DND-41 (cell line): ENCODE measurements around the gene CHD6.

Source experiments
- ATAC-seq: fragments of 200-7000 bp; cut with Tn5 transposase; 3 replicates; pipeline ENCODE4 v1.9.1; 2021; ENCODE audit warnings: low read depth; ENCODE audit not compliant: insufficient read depth
- DNase-seq: peaks from one replicate; pipeline ENCODE4 v3.0.0-alpha.2; 2020
- H2AFZ ChIP-seq: 2 replicates; pipeline ENCODE4 v1.6.0; 2012; ENCODE audit warnings: low read depth, low read length
- H3K27ac ChIP-seq: 2 replicates; pipeline ENCODE4 v1.5.1; 2012; ENCODE audit warnings: low read length, inconsistent platforms
- H3K27me3 ChIP-seq: fragments of 200-600 bp; sonication (generic); 2 replicates; pipeline ENCODE4 v1.6.0; 2012; ENCODE audit warnings: low read length, mild to moderate bottlenecking, inconsistent platforms; ENCODE audit not compliant: insufficient read depth, poor library complexity
- H3K36me3 ChIP-seq: 2 replicates; pipeline ENCODE4 v1.5.1; 2012; ENCODE audit warnings: low read length, inconsistent platforms; ENCODE audit not compliant: insufficient read depth
- H3K4me1 ChIP-seq: 2 replicates; pipeline ENCODE4 v1.5.1; 2012; ENCODE audit warnings: mild to moderate bottlenecking, low read length; ENCODE audit not compliant: insufficient read depth
- H3K4me2 ChIP-seq: 2 replicates; pipeline ENCODE4 v1.6.0; 2012; ENCODE audit warnings: mild to moderate bottlenecking, moderate library complexity, low read length, inconsistent platforms; ENCODE audit not compliant: insufficient read depth
- H3K4me3 ChIP-seq, 2 experiments: fragments of 200-600 bp in 1 of 2; shearing (Covaris generic) in 1 of 2; 2 replicates each; pipeline ENCODE4 v1.5.1; 2012 to 2016; ENCODE audit warnings: inconsistent platforms in 2 of 2, low read length in 2 of 2, mild to moderate bottlenecking in 2 of 2, low read depth in 1 of 2, moderate library complexity in 1 of 2
- H3K79me2 ChIP-seq: 2 replicates; pipeline ENCODE4 v1.6.0; 2012; ENCODE audit warnings: low read length, inconsistent platforms; ENCODE audit not compliant: insufficient read depth
- H3K9ac ChIP-seq: 2 replicates; pipeline ENCODE4 v1.6.0; 2012; ENCODE audit warnings: low read depth, mild to moderate bottlenecking, inconsistent platforms, low read length, moderate library complexity
- H3K9me3 ChIP-seq: 2 replicates; pipeline ENCODE4 v1.5.1; 2012; ENCODE audit warnings: low read length, moderate library complexity, mild to moderate bottlenecking, inconsistent platforms; ENCODE audit not compliant: insufficient read depth, severe bottlenecking
- H4K20me1 ChIP-seq: 2 replicates; pipeline ENCODE4 v1.6.0; 2012; ENCODE audit warnings: low read length; ENCODE audit not compliant: insufficient read depth
- EZH2 ChIP-seq: IDR thresholded peaks from 3 replicates; pipeline ENCODE4 v1.6.1; 2012; ENCODE audit warnings: borderline replicate concordance, low read depth, mild to moderate bottlenecking, moderate library complexity, low read length, inconsistent platforms; ENCODE audit not compliant: severe bottlenecking
- TF ChIP-seq, protein P1 (sequence below): IDR thresholded peaks from 2 replicates; pipeline ENCODE4 v1.5.1; 2012; ENCODE audit warnings: borderline replicate concordance, low read length, moderate library complexity, mild to moderate bottlenecking; ENCODE audit not compliant: poor library complexity, severe bottlenecking; ENCODE audit errors: extremely low read depth

The CHD6 gene

GRCh38 chr20:41621421-41621820 is 3.2 kb upstream of the CHD6 start:
- H3K36me3 ChIP-seq = no peaks in the 10 kb centered on the region
- ATAC-seq = no peak
- H4K20me1 ChIP-seq = peaks cover 8% of the 10 kb centered on the region; the same call in 1 of the 2 replicates
- TF ChIP-seq, protein P1, sequence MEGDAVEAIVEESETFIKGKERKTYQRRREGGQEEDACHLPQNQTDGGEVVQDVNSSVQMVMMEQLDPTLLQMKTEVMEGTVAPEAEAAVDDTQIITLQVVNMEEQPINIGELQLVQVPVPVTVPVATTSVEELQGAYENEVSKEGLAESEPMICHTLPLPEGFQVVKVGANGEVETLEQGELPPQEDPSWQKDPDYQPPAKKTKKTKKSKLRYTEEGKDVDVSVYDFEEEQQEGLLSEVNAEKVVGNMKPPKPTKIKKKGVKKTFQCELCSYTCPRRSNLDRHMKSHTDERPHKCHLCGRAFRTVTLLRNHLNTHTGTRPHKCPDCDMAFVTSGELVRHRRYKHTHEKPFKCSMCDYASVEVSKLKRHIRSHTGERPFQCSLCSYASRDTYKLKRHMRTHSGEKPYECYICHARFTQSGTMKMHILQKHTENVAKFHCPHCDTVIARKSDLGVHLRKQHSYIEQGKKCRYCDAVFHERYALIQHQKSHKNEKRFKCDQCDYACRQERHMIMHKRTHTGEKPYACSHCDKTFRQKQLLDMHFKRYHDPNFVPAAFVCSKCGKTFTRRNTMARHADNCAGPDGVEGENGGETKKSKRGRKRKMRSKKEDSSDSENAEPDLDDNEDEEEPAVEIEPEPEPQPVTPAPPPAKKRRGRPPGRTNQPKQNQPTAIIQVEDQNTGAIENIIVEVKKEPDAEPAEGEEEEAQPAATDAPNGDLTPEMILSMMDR = no peak
- no peak for TF ChIP-seq EZH2
- peaks cover 13% of the 10 kb centered on the region for H3K79me2 ChIP-seq
- DNase-seq = no peak
- H3K9ac ChIP-seq = no peak overlapping the region
- no peak overlapping the region for H2AFZ ChIP-seq
- no peak overlapping the region for H3K4me3 ChIP-seq
- no peak overlapping the region for H3K4me2 ChIP-seq
- no peak overlapping the region for H3K27ac ChIP-seq
- peaks cover 18% of the 10 kb centered on the region for H3K27me3 ChIP-seq
- H3K4me1 ChIP-seq = peaks cover 16% of the 10 kb centered on the region
- H3K9me3 ChIP-seq = no peaks in the 10 kb centered on the region

DNA sequence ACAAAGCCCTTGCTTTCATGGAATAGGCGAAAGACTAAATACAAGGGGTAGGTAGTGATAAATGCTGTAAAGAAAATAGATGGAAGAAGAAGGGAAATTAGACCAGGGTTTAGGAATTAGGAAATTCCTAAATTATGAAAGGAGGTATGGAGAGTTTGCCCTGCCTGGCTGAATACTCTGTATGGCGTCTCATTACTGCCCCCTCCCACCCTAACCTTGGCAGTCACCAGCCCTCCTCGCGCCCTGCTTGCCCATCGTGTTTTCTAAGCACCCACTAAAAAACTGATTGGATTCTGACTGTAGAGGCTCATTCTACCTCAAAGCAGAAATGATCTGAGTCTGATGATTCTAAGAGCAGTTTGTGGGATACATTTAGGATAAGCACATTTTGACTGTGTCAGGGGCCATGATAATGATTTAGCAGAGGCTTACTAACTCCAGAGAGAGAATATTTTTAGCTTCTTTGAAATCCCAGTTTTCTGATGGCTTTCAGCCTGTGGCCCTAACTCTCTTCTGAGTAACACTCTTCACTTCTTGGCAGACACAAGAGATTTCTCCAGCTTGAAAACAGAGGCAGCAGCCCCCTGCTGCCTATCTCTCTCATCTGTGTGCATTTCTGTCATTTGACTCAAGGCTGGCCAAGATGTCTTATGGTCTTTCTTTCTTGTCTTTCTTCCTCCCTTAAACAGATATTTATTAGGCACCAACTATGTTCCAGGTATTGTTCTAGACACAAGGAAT is 1.4 kb upstream of the CHD6 start:
- DNase-seq (no peak), ATAC-seq (no peak)
- peaks cover 27% of the 10 kb centered on the region for H4K20me1 ChIP-seq
- no peak overlapping the region for H3K9ac ChIP-seq
- H3K4me3 ChIP-seq = no peak overlapping the region; a peak in 1 of 4 replicates
- H3K9me3 ChIP-seq = no peaks in the 10 kb centered on the region
- no peaks in the 10 kb centered on the region for H3K36me3 ChIP-seq
- peak overlapping the region; percentile 71 for H2AFZ ChIP-seq
- no peak for TF ChIP-seq EZH2
- TF ChIP-seq, protein P1 = no peak
- peaks cover 35% of the 10 kb centered on the region for H3K4me1 ChIP-seq
- H3K4me2 ChIP-seq = peak overlapping the region; percentile 78; the same call in 1 of the 2 replicates
- peaks cover 32% of the 10 kb centered on the region for H3K79me2 ChIP-seq
- H3K27me3 ChIP-seq = peaks cover 12% of the 10 kb centered on the region
- no peak overlapping the region for H3K27ac ChIP-seq

DNA sequence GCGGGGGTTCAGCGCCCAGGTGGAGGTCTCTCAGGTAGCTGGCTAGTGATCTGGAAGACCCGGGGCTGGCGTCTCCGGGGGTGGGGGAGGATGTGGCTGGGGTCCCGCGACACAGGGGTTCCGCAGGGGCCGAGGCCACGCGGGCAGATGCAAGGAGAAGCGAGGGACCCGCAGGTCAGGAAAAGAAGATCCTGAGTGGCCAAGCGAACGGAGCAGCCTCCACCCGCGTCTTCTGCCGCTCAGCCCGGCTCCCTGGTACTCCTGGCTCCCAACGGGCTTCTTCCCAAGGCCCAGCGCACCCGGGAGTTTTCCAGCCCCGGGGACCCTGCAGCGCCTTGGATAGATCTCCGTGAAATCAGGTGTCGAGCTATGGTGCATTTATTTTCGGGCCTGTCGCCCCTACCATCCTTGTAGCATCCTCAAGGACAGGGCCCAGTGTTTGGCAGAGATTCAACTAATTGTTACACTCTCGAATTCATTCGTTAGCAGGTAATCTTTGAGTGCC is 682 bp upstream of the CHD6 start:
- no peaks in the 10 kb centered on the region for H3K9me3 ChIP-seq
- H2AFZ ChIP-seq = peak overlapping the region; percentile 71
- no peak for DNase-seq
- H3K4me2 ChIP-seq = peak overlapping the region; percentile 78
- H3K9ac ChIP-seq = peak overlapping the region; percentile 83
- TF ChIP-seq, protein P1 = no peak
- TF ChIP-seq EZH2 = no peak
- H3K36me3 ChIP-seq = no peaks in the 10 kb centered on the region
- H4K20me1 ChIP-seq = peaks cover 34% of the 10 kb centered on the region
- H3K4me1 ChIP-seq = peaks cover 37% of the 10 kb centered on the region
- H3K79me2 ChIP-seq = peaks cover 39% of the 10 kb centered on the region
- no peak for ATAC-seq
- H3K4me3 ChIP-seq = peak overlapping the region; percentile 23 to 57; a peak in 3 of 4 replicates
- no peak overlapping the region for H3K27ac ChIP-seq
- H3K27me3 ChIP-seq = peaks cover 11% of the 10 kb centered on the region
